ENCODE results near the gene COX19.

COX19 gene

GRCh38 chr7:936386-937054 is 38.8 kb downstream of the COX19 start:
- DNase-seq: peak; percentile 11
- Histone ChIP-seq H3K4me3 (ENCODE audit: low read depth in 1 of 2, low read length in 2 of 2) (no peak overlapping the region), H3K9ac (ENCODE audit: low read depth, low read length) (no peak overlapping the region), H3K27ac (ENCODE audit: low read length) (no peak overlapping the region), H3K4me1 (ENCODE audit: insufficient read depth, low read length) (no peaks in the 10 kb centered on the region), H3K9me3 (ENCODE audit: insufficient read depth, low read length, severe bottlenecking) (no peaks in the 10 kb centered on the region), H3K4me2 (ENCODE audit: insufficient read depth, low read length) (no peak overlapping the region), H3K27me3 (ENCODE audit: insufficient read depth, low read length, poor library complexity) (no peaks in the 10 kb centered on the region), H3K79me2 (ENCODE audit: insufficient read depth, low read length) (no peaks in the 10 kb centered on the region), H4K20me1 (ENCODE audit: insufficient read depth, low read length) (no peaks in the 10 kb centered on the region), H3K36me3 (ENCODE audit: insufficient read depth, low read length) (no peaks in the 10 kb centered on the region), H2AFZ (ENCODE audit: low read depth, low read length) (no peak overlapping the region)
- TF ChIP-seq EZH2 (IDR thresholded peaks at IDR 0.05; ENCODE audit: borderline replicate concordance, low read depth, low read length, severe bottlenecking): no peak
- TF ChIP-seq, protein P1, sequence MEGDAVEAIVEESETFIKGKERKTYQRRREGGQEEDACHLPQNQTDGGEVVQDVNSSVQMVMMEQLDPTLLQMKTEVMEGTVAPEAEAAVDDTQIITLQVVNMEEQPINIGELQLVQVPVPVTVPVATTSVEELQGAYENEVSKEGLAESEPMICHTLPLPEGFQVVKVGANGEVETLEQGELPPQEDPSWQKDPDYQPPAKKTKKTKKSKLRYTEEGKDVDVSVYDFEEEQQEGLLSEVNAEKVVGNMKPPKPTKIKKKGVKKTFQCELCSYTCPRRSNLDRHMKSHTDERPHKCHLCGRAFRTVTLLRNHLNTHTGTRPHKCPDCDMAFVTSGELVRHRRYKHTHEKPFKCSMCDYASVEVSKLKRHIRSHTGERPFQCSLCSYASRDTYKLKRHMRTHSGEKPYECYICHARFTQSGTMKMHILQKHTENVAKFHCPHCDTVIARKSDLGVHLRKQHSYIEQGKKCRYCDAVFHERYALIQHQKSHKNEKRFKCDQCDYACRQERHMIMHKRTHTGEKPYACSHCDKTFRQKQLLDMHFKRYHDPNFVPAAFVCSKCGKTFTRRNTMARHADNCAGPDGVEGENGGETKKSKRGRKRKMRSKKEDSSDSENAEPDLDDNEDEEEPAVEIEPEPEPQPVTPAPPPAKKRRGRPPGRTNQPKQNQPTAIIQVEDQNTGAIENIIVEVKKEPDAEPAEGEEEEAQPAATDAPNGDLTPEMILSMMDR (IDR thresholded peaks at IDR 0.05; ENCODE audit: borderline replicate concordance, extremely low read depth, low read length, poor library complexity, severe bottlenecking): no peak
- peak; percentile 52; the same call in 1 of the 3 replicates for ATAC-seq (ENCODE audit: insufficient read depth, low read depth)

GRCh38 chr7:935874-936385 is 39.4 kb downstream of the COX19 start:
- Histone ChIP-seq H3K4me2 (ENCODE audit: insufficient read depth, low read length) (no peak overlapping the region), H3K4me1 (ENCODE audit: insufficient read depth, low read length) (no peaks in the 10 kb centered on the region), H3K9ac (ENCODE audit: low read depth, low read length) (no peak overlapping the region)

DNA sequence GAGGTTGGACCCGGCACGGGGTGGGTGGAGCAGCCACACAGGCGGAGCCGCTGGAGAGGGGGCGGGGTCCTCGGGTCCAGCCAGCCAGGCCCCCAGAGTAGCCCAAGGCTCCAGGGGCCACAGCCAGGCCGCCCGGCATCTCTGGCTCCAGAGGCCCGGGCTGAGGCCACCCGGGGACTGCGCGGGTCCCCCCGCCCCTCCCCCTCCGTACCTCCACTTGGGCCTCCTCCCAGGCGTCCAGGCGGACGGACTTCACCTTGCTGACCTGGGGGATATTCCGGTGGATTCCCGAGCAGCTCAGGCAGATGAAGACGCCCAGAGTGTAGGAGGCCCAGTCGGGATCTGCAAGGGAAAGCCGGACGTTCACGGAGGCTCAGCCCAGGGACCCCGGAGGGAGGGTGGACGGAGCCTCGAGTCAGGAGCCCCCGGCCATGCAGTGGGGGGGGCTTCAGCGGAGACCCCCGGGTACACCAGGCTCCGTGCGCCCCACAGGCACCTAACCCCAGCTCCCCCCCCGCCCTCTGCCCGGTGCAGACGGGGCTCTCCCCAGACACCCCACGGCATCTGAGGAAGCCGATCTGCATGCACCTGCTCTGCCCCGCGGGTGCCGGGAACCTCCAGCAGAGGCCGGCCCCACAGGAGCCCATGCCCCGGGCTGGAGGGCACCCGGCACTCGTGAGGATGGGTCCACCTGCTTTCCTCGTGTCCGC is 40.0 kb downstream of the COX19 start:
- H2AFZ ChIP-seq (ENCODE audit: low read depth, low read length): no peak overlapping the region
- TF ChIP-seq, protein P1 (IDR thresholded peaks at IDR 0.05; ENCODE audit: borderline replicate concordance, extremely low read depth, low read length, poor library complexity, severe bottlenecking): no peak
- H3K27me3 ChIP-seq (ENCODE audit: insufficient read depth, low read length, poor library complexity): no peaks in the 10 kb centered on the region
- no peaks in the 10 kb centered on the region for H3K79me2 ChIP-seq (ENCODE audit: insufficient read depth, low read length)
- ATAC-seq (ENCODE audit: insufficient read depth, low read depth): no peak
- no peak overlapping the region for H3K9ac ChIP-seq (ENCODE audit: low read depth, low read length)
- H4K20me1 ChIP-seq (ENCODE audit: insufficient read depth, low read length): no peaks in the 10 kb centered on the region
- no peaks in the 10 kb centered on the region for H3K36me3 ChIP-seq (ENCODE audit: insufficient read depth, low read length)
- no peaks in the 10 kb centered on the region for H3K4me1 ChIP-seq (ENCODE audit: insufficient read depth, low read length)
- no peak for DNase-seq
- no peak overlapping the region for H3K4me3 ChIP-seq (ENCODE audit: low read depth in 1 of 2, low read length in 2 of 2)
- H3K27ac ChIP-seq (ENCODE audit: low read length): no peak overlapping the region
- no peak overlapping the region for H3K4me2 ChIP-seq (ENCODE audit: insufficient read depth, low read length)
- H3K9me3 ChIP-seq (ENCODE audit: insufficient read depth, low read length, severe bottlenecking): no peaks in the 10 kb centered on the region

More at GRCh38 chr7:935874-936385, 39.4 kb downstream of the COX19 start:
- H3K27me3 ChIP-seq (ENCODE audit: insufficient read depth, low read length, poor library complexity): no peaks in the 10 kb centered on the region
- H3K36me3 ChIP-seq (ENCODE audit: insufficient read depth, low read length): no peaks in the 10 kb centered on the region
- no peak overlapping the region for H3K4me3 ChIP-seq (ENCODE audit: low read depth in 1 of 2, low read length in 2 of 2)
- no peaks in the 10 kb centered on the region for H3K9me3 ChIP-seq (ENCODE audit: insufficient read depth, low read length, severe bottlenecking)
- no peak overlapping the region for H3K27ac ChIP-seq (ENCODE audit: low read length)
- DNase-seq (no peak), ATAC-seq (ENCODE audit: insufficient read depth, low read depth) (no peak)
- TF ChIP-seq, protein P1 (IDR thresholded peaks at IDR 0.05; ENCODE audit: borderline replicate concordance, extremely low read depth, low read length, poor library complexity, severe bottlenecking): no peak
- TF ChIP-seq EZH2 (IDR thresholded peaks at IDR 0.05; ENCODE audit: borderline replicate concordance, low read depth, low read length, severe bottlenecking): no peak
- no peak overlapping the region for H2AFZ ChIP-seq (ENCODE audit: low read depth, low read length)
- no peaks in the 10 kb centered on the region for H3K79me2 ChIP-seq (ENCODE audit: insufficient read depth, low read length)
- H4K20me1 ChIP-seq (ENCODE audit: insufficient read depth, low read length): no peaks in the 10 kb centered on the region
